OCI-LY7 (cell line): ENCODE data around the gene PPM1M.

ENCODE experiments used
- CTCF ChIP-seq: fragments of 200-600 bp; sonication (generic); conservative IDR thresholded peaks from 2 replicates; pipeline ENCODE4 v1.5.1; 2014; ENCODE audit warnings: mild to moderate bottlenecking, antibody characterized with exemption, low read length, moderate library complexity, mixed read lengths
- EZH2phosphoT487 ChIP-seq: fragments of 200-600 bp; sonication (generic); IDR thresholded peaks from 2 replicates; pipeline ENCODE4 v1.6.1; 2018; ENCODE audit warnings: low read depth, borderline replicate concordance, mild to moderate bottlenecking, mixed run types, antibody characterized with exemption, low read length, moderate library complexity, mixed read lengths

- no peak for TF ChIP-seq CTCF
- no peak for TF ChIP-seq EZH2phosphoT487
Measured at GRCh38 chr3:52286777-52287110, 41.2 kb downstream of the PPM1M start.
